Left renal cortex interstitium (tissue), 4 donors: ENCODE data around the gene PLEKHA7. TPM values are rescaled to one million over a fixed set of nuclear protein-coding genes. Genes with fewer than 3 reads are reported as not detected.
A peak's percentile ranks its signal among the peaks of the same experiment; 100 is the strongest.
"Not testable (repeated sequence)": the region's sequence is repeated elsewhere in the genome, so short reads cannot be mapped to it uniquely, and the experiment has no call there.

Source experiments
- DNase-seq, 4 donors: peaks; one replicate each; pipeline ENCODE4 v3.0.0-alpha.2; 2013; ENCODE audit warnings: low read depth in 4 of 4, low spot score in 2 of 4, missing footprints in 1 of 4
- polyA plus RNA-seq, 4 donors: library from polyadenylated mRNA; unstranded; fragments of 120-200 nt; gene quantifications; one replicate each; pipeline ENCODE4 v1.2.1, GENCODE V29; 2013; ENCODE audit not compliant: insufficient read length in 4 of 4

The PLEKHA7 gene
- polyA plus RNA-seq, result 10 to 100 TPM; 34.0 to 59.3 (median 50.9) TPM

- no peak for DNase-seq
Measured at GRCh38 chr11:17014321-17014832, at the start of gene PLEKHA7. TSS of gene PLEKHA7 (minus strand) at chr11:17014414. CDS start at chr11:17014401, 13 bp downstream.

- peak in 2 of 4 donors; percentile 8 to 20 for DNase-seq
Measured at GRCh38 chr11:17063171-17064002, 49.2 kb upstream of the PLEKHA7 start.

GRCh38 chr11:17051146-17051545 is 36.9 kb upstream of the PLEKHA7 start:
- not testable (repeated sequence) for DNase-seq

GRCh38 chr11:17048491-17048890 is 34.3 kb upstream of the PLEKHA7 start:
- not testable (repeated sequence) for DNase-seq

GRCh38 chr11:17046690-17047089 is 32.5 kb upstream of the PLEKHA7 start:
- no peak for DNase-seq

GRCh38 chr11:17036666-17037658 is 22.7 kb upstream of the PLEKHA7 start:
- no peak for DNase-seq

- not testable (repeated sequence) for DNase-seq
Measured at GRCh38 chr11:17034027-17034426, 19.8 kb upstream of the PLEKHA7 start.

- no peak for DNase-seq
Measured at GRCh38 chr11:17026487-17027082, 12.4 kb upstream of the PLEKHA7 start.

- no peak for DNase-seq
Measured at GRCh38 chr11:17024924-17025323, 10.7 kb upstream of the PLEKHA7 start.

- DNase-seq, result no peak
Measured at GRCh38 chr11:17021511-17021910, 7.3 kb upstream of the PLEKHA7 start.

- DNase-seq, result no peak
Measured at GRCh38 chr11:17020831-17021230, 6.6 kb upstream of the PLEKHA7 start.

- DNase-seq, result no peak
Measured at GRCh38 chr11:17019232-17019631, 5.0 kb upstream of the PLEKHA7 start.

- DNase-seq, result peak in 1 of 4 donors; percentile 57
Measured at GRCh38 chr11:17015627-17016126, 1.5 kb upstream of the PLEKHA7 start.

GRCh38 chr11:17014833-17015626 is 816 bp upstream of the PLEKHA7 start:
- peak in 1 of 4 donors; percentile 18 for DNase-seq

- DNase-seq, result no peak
Measured at GRCh38 chr11:17013548-17014320, 480 bp downstream of the PLEKHA7 start.

GRCh38 chr11:17012712-17013547 is 1.3 kb downstream of the PLEKHA7 start:
- DNase-seq, result peak in 1 of 4 donors; percentile 49

- no peak for DNase-seq
Measured at GRCh38 chr11:17012179-17012578, 2.0 kb downstream of the PLEKHA7 start.
